GM19455 (cell line): ENCODE data around the gene CACNA1B.

Source experiments
- ATAC-seq: cut with Tn5 transposase; IDR thresholded peaks from one replicate; pipeline ENCODE4 v1.9.1; 2021; ENCODE audit not compliant: unreplicated experiment

The CACNA1B gene

DNA sequence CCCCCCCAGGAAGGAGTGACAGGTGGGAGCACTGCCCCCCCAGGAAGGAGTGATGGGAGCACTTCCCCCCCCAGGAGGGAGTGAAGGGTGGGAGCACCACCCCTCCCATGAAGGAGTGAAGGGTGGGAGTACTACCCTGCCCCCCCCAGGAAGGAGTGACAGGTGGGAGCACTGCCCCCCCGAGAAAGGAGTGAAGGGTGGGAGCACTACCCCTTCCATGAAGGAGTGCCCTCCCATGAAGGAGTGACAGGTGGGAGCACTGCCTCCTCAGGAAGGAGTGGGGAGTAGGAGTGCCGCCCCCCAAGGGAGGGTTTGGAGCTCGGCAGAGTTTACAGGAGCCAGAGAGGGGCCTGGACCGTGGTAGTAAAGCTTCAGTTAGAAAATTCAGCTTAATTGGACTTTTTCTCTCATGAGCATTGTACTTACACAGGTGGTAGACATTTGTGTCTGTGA is 100.7 kb downstream of the CACNA1B start:
- no peak for ATAC-seq

- no peak for ATAC-seq
Measured at GRCh38 chr9:137982200-137982599, 104.6 kb downstream of the CACNA1B start.

DNA sequence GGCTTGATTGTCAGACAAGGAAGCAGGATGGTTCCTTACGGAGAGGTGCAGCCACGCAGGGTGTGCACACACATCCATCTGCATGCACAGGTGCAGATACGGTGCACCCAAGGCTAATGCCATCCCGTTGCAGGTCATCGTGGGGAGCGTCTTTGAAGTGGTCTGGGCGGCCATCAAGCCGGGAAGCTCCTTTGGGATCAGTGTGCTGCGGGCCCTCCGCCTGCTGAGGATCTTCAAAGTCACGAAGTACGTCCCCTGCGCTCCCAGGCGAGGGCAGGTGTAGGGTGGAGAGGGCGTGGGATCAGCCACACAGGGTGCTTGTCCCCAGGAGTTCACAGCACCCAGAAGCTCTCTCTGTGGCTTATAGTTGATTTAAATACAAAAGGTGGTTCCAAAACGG is 106.4 kb downstream of the CACNA1B start:
- no peak for ATAC-seq

DNA sequence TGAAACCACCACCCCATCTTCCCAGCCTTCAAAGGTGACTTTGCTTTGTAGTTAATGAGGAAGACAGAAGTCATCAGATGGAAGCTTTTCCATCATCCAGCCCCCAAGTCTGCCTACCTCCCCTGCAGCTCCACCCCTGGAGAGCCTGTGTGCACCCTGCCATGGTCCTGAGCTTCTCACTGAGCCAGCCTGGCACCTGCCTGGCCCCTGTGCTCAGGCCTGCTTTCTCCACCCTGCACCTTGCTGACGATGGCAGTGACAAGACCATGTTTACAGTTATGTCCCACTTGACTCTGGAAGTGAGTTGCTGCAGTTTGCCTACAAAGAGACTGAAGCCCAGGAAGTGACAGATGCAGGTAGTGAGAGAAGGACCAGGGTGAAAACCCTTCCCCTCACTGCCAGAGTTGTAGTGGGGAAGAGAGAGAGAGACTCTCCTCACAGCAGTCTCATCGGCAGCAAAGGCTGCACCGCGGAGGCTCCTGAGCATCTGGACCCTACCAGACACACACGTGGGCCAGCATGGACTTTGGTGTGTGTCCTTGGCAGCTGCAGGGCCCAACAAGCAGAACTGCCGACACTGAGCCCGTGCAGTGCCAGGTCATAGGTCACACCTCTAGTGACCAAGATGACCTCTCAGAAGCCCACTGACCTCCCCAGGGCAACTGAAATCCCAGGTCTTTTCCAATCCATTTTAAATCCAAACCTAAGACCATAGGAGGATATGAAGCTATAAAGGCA is 107.1 kb downstream of the CACNA1B start:
- no peak for ATAC-seq

DNA sequence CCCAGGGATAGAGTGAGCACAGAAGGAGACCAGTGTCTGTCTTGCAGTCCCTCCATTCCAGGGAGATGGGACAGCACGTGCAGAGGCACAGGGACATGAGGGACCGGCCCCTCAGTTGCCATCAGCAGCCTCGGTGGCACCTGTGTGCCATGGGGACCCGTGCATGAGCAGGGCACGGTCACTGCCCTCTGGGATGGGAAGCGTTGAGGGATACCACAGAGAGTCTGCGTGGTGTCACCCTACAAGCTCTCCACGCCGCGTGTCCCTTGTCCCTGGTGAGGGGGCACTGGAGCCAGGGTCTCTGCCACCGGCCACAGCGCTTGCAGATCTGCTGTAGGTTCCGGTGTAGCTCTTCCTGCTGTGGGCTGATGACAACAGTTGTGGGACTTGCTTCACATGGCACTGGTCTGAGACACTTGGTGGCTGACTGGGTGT is 108.1 kb downstream of the CACNA1B start:
- no peak for ATAC-seq

GRCh38 chr9:137986268-137987099 is 108.9 kb downstream of the CACNA1B start:
- ATAC-seq: no peak

DNA sequence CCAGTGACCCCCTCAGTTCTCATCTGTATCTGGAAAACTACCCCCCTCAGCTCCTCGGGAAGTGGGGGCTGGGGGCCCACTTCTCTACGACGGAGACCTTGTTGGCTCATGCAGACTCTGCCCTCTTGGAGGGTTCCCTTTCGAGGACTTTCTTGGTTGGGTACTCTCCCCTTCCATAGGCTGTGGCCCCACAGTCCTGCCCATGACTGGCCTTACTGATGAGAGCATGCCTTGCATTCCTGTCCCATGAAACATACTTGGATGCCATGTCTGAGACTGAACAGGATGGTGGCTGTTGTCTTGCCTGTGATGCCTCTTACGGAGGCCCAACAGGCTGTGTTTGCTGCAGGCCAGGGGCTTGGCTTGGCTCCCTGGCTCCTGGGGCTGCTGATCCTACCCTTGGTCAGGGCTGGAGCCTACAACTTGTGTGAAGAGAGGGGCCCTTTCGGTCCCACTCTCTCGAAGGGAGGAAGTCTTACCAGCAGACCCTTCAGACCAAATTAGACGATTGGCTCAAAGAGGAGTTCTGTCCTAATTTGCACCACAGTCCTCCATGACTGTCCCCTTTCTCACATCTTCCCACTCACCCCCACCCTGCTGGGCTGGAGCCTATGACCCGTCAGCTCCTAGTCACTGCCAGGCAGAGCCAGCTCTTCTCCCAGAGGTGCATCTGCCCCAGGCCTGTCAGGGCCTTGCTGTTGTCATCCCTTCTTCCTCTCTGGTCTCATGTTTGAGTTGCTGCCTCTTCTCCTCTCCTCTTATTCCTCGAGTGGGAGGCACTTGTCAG is 109.9 kb downstream of the CACNA1B start:
- no peak for ATAC-seq

GRCh38 chr9:137988051-137988450 is 110.5 kb downstream of the CACNA1B start:
- no peak for ATAC-seq

DNA sequence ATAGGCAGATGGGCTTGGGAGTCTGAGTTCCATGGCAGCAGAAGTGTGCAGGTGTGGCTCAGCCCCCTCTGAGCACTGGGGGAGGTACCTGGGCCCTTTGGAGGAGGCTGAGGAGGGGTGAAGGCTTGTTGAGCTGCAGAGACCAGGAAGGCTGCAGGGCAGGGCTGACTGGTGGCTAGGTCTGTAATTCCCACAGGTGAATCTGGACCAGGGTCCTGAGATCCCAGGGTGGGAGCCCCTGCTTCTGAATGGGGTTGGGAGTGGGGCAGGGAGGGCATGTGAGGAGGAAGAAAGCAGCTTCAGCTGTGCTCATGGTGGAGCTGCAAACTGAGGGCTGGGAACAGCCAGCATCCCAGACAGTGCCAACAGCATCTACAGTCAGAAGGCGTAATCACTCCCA is 111.1 kb downstream of the CACNA1B start:
- ATAC-seq: no peak

- no peak for ATAC-seq
Measured at GRCh38 chr9:137989156-137989555, 111.6 kb downstream of the CACNA1B start.

- ATAC-seq: no peak
Measured at GRCh38 chr9:137989999-137990715, 112.6 kb downstream of the CACNA1B start.

DNA sequence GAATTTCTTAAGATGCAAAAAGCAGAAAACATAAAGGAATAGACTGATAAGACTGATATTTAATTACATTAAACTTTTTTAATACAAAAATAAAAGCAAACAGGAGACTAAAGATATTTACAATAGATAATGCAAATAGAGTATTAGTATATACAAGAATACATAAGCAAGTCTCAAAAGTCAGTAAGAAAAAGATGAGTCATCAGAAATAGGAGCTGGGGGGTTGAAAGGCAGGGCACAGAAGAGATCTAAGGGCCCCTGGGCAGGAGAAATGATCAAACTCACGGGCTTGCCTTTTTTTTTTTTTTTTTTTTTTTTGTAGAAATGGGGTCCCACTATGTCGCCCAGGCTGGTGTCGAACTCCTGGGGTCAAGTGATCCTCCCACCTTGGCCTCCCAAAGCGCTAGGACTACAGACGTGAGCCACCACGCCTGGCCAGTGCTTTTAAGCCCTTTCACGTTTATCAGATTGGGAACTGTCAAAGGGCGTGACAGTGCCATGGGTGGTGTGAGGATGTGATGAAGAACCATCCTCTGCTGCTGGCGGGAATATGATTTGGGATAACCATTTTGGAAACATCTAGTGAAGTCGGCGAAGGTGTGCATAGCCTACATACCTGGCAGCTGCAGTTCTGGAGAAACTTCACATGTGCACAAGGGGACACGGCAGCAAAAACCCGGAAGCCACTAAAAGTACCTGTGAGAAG is 126.1 kb downstream of the CACNA1B start:
- ATAC-seq: no peak

DNA sequence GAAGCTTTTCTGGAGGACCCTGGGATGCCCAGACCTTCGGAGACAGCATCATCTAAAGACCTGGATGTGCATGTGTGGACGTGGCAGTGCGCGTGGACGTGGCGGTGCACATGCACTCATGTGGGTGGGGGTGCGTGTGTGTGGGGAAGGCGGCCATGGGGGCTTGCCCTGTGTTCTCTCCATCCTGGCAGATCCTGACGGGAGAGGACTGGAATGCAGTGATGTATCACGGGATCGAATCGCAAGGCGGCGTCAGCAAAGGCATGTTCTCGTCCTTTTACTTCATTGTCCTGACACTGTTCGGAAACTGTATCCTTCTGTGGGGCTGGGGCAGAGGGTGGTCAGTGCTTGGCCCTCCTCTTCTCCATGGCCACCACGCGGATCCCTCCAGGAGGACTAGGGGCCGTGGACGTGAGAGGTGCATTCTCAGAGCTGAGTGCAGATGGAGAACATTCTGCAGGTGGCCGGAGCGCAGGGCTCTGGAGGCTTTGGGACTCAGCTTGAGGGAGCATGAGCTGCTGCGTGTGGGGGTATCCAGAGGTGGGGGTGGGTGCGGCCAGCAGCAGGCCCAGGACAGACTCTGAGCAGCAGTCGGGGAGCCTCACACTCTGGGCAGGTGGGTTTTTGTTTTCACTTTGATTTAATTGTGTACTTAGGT is 129.1 kb downstream of the CACNA1B start:
- no peak for ATAC-seq

DNA sequence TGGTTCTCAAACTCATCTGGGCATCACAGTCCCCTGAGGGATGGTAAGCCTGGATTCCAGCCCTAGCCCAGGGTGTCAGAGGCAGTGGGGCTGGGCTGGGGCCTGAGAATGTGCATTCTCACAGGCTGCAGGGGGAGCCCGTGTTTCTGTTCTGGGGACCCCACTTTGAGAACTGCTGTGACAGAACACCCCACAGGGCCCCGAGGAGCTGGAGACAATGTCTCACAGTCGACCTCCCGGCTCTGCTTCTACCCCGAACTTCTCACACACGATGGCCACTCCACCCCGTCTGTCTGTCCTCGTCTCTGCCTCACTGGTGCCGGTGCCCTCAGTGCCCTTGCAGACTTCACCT is 130.0 kb downstream of the CACNA1B start:
- ATAC-seq: no peak

DNA sequence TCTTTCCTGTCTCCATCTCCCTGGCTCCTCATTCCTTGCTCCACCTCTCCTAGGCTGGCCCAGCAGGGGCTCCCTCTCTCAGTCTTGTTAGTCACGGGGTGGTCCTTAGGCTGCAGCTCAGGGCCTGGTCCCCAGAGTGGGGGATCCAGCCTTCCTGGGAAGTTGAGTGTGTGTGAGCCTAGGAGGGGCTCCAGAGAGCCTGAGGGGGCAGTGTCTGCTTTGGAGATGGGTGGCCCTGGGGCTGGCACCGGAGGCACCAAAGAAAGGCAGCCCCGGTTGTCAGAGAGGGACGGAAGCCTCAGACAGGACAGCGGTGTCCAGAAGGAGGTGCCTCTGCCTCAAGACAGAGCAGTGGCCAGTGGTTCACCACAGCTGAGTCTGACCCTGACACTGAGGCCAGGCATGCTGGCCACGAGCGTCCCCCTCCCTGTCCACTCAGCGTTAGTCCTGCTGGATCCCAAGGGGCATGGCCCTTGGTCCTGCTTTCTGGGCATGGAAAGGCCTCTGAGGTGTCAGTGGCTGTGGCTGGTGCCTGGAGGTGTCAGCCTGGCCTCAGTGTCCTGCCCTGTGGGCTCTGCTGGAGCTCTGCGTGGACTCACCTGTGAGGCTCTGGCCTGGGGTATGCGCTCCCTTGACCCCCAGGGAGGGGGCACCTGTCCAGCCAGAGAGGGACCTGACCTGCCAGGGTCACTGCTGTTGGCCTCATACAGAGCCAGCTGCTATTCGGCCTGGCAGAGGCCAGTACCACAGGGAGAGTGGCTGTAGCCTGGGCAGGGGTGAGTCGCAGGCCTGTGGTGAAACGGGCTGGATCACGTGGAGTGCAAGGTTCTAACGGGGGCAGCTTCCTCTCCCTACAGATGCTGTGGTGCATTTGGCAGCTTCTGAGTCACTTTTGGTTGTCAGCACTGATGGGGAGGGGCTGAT is 130.6 kb downstream of the CACNA1B start:
- no peak for ATAC-seq

GRCh38 chr9:138009016-138009802 is 131.6 kb downstream of the CACNA1B start:
- ATAC-seq: no peak

DNA sequence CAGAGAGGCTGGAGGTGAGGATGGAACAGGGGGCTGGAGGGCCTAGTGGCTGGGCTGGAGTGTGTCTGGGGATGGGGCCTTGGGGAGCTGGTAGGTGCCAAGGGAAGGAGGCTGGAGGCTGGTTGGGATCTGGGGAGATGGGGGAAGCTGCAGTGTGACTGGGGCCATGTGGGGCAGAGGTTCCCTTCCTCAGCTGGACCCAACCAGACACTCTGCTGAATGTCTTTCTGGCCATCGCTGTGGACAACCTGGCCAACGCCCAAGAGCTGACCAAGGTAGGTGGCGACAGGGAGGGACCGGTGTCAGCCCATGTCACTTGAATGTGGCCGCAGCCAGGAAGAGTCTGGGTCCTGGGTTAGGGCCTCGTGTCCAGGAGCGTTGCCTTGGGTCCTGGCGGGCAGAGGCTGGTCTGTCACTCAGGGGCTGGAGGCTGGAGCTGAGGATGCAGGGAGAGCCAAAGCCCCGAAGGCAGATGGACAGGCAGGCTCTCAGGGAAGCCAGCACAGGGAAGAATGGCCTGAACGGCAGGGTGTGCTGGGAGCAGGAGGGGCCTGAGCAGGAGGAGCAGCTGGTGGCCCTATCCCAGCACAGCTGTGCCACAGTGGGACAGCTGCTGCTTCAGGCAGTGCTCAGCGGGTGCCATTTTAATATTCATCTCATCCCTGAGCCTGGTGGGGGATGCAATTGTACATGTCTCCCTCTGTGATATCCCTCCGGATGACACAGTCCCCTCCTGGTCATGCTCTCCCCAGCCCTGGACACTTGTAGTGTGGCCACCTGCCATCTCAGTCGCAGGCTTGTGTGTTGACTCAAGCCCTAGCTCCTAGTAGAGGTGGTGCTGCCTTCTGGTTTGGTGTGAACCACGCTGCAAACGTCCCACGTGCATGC is 132.5 kb downstream of the CACNA1B start:
- ATAC-seq: no peak
